PFSK-1 (cell line): ENCODE results near the gene GNL1.

Experiments used
- REST ChIP-seq, 2 experiments: IDR thresholded peaks; 2 replicates each; pipeline versions ENCODE4 v1.6.1 to v1.8.0; 2011 to 2012; ENCODE audit warnings: low read depth in 2 of 2, low read length in 2 of 2, control low read depth in 1 of 2, inconsistent platforms in 1 of 2, mild to moderate bottlenecking in 1 of 2, moderate library complexity in 1 of 2; ENCODE audit not compliant: insufficient read depth in 1 of 2
- SIN3A ChIP-seq: IDR thresholded peaks from 2 replicates; pipeline ENCODE4 v1.6.1; 2012; ENCODE audit warnings: mild to moderate bottlenecking, low read length, moderate library complexity, borderline replicate concordance; ENCODE audit not compliant: insufficient read depth

GRCh38 chr6:30494291-30494861 is 61.9 kb downstream of the GNL1 start:
- TF ChIP-seq SIN3A = no peak
- TF ChIP-seq REST (IDR thresholded peaks at IDR 0.05; ENCODE audit: insufficient read depth in 1 of 2, low read depth in 2 of 2, low read length in 2 of 2) = no peak
